BE2C (cell line): Measurements from ENCODE around the gene TNN.

ENCODE experiments used
- DNase-seq: peaks from one replicate; pipeline ENCODE4 v3.0.0-alpha.2; 2020
- H3K27me3 ChIP-seq: fragments of 250-450 bp; sonication (Bioruptor Pico); 2 replicates; pipeline ENCODE4 v1.5.1; 2020; ENCODE audit warnings: mild to moderate bottlenecking
- H3K36me3 ChIP-seq: fragments of 250-450 bp; sonication (Bioruptor Pico); 2 replicates; pipeline ENCODE4 v1.5.1; 2020; ENCODE audit warnings: mild to moderate bottlenecking
- H3K4me1 ChIP-seq: fragments of 250-450 bp; sonication (Bioruptor Pico); 2 replicates; pipeline ENCODE4 v1.5.1; 2020
- H3K4me3 ChIP-seq: 2 replicates; pipeline ENCODE4 v1.5.1; 2011; ENCODE audit warnings: low read depth, low read length
- H3K9me3 ChIP-seq: fragments of 250-450 bp; sonication (Bioruptor Pico); 2 replicates; pipeline ENCODE4 v1.5.1; 2020
- TF ChIP-seq, protein P1 (sequence below): IDR thresholded peaks from 2 replicates; pipeline ENCODE4 v1.5.1; 2012; ENCODE audit warnings: mild to moderate bottlenecking, low read depth, low read length

Gene TNN

GRCh38 chr1:175162955-175163354 is 95.3 kb downstream of the TNN start:
- no peaks in the 10 kb centered on the region for H3K36me3 ChIP-seq
- H3K4me3 ChIP-seq, result no peak overlapping the region
- no peak for DNase-seq
- H3K27me3 ChIP-seq, result peaks cover 2% of the 10 kb centered on the region; the same call in 1 of the 2 replicates
- H3K4me1 ChIP-seq, result no peaks in the 10 kb centered on the region
- TF ChIP-seq, protein P1, sequence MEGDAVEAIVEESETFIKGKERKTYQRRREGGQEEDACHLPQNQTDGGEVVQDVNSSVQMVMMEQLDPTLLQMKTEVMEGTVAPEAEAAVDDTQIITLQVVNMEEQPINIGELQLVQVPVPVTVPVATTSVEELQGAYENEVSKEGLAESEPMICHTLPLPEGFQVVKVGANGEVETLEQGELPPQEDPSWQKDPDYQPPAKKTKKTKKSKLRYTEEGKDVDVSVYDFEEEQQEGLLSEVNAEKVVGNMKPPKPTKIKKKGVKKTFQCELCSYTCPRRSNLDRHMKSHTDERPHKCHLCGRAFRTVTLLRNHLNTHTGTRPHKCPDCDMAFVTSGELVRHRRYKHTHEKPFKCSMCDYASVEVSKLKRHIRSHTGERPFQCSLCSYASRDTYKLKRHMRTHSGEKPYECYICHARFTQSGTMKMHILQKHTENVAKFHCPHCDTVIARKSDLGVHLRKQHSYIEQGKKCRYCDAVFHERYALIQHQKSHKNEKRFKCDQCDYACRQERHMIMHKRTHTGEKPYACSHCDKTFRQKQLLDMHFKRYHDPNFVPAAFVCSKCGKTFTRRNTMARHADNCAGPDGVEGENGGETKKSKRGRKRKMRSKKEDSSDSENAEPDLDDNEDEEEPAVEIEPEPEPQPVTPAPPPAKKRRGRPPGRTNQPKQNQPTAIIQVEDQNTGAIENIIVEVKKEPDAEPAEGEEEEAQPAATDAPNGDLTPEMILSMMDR, result no peak
- H3K9me3 ChIP-seq, result no peaks in the 10 kb centered on the region

DNA sequence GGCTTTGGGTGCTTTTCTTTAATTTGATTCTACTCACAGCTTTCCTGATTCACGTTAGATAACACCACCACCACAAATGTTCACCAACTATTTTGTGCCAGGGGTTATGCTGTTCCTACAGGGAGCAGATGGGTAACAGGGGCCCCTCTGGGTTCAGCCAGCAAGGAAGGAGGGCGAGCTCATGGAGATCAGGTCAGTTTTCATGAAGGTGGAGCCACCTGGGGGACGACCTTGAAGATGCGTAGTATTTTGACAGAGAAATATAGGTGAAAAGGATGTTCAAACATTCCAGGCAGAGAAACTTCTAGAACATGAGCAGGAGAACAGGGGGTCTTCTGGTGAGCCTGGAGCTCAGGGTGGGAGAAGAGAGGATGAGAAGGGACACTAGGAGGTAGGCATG is 96.1 kb downstream of the TNN start:
- H3K27me3 ChIP-seq, result peaks cover 2% of the 10 kb centered on the region; the same call in 1 of the 2 replicates
- H3K4me3 ChIP-seq, result no peak overlapping the region
- DNase-seq, result no peak
- no peaks in the 10 kb centered on the region for H3K4me1 ChIP-seq
- TF ChIP-seq, protein P1, result no peak
- no peaks in the 10 kb centered on the region for H3K9me3 ChIP-seq
- no peaks in the 10 kb centered on the region for H3K36me3 ChIP-seq

GRCh38 chr1:175164751-175165150 is 97.1 kb downstream of the TNN start:
- Histone ChIP-seq H3K4me3 (no peak overlapping the region), H3K36me3 (no peaks in the 10 kb centered on the region), H3K9me3 (no peaks in the 10 kb centered on the region), H3K4me1 (no peaks in the 10 kb centered on the region), H3K27me3 (peaks cover 2% of the 10 kb centered on the region; the same call in 1 of the 2 replicates)
- DNase-seq, result no peak
- TF ChIP-seq, protein P1, result no peak

GRCh38 chr1:175166746-175167145 is 99.1 kb downstream of the TNN start:
- no peaks in the 10 kb centered on the region for H3K9me3 ChIP-seq
- H3K4me1 ChIP-seq, result no peaks in the 10 kb centered on the region
- DNase-seq, result no peak
- H3K36me3 ChIP-seq, result no peaks in the 10 kb centered on the region
- H3K4me3 ChIP-seq, result no peak overlapping the region
- TF ChIP-seq, protein P1, result no peak
- peaks cover 2% of the 10 kb centered on the region; the same call in 1 of the 2 replicates for H3K27me3 ChIP-seq

- Histone ChIP-seq H3K9me3 (no peaks in the 10 kb centered on the region), H3K4me1 (no peaks in the 10 kb centered on the region), H3K36me3 (no peaks in the 10 kb centered on the region), H3K27me3 (peaks cover 2% of the 10 kb centered on the region; the same call in 1 of the 2 replicates), H3K4me3 (no peak overlapping the region)
- no peak for DNase-seq
- TF ChIP-seq, protein P1, result no peak
These were observed 100.2 kb downstream of the TNN start for GRCh38 chr1:175167861-175168260.

- DNase-seq, result no peak
- no peak overlapping the region for H3K4me3 ChIP-seq
- H3K9me3 ChIP-seq, result no peaks in the 10 kb centered on the region
- no peaks in the 10 kb centered on the region for H3K36me3 ChIP-seq
- H3K4me1 ChIP-seq, result no peaks in the 10 kb centered on the region
- peaks cover 2% of the 10 kb centered on the region; the same call in 1 of the 2 replicates for H3K27me3 ChIP-seq
- TF ChIP-seq, protein P1, result no peak
These were observed 101.1 kb downstream of the TNN start for GRCh38 chr1:175168782-175169181.
